ENCODE results near the gene CSNK2A2. TPM values are rescaled to one million over a fixed set of nuclear protein-coding genes. Genes with fewer than 3 reads are reported as not detected.

The CSNK2A2 gene
- total RNA-seq (2014; rRNA removed; shearing (Covaris generic); ENCODE audit: low replicate concordance), result 18.5 and 30.6 TPM in 2 replicates

DNA sequence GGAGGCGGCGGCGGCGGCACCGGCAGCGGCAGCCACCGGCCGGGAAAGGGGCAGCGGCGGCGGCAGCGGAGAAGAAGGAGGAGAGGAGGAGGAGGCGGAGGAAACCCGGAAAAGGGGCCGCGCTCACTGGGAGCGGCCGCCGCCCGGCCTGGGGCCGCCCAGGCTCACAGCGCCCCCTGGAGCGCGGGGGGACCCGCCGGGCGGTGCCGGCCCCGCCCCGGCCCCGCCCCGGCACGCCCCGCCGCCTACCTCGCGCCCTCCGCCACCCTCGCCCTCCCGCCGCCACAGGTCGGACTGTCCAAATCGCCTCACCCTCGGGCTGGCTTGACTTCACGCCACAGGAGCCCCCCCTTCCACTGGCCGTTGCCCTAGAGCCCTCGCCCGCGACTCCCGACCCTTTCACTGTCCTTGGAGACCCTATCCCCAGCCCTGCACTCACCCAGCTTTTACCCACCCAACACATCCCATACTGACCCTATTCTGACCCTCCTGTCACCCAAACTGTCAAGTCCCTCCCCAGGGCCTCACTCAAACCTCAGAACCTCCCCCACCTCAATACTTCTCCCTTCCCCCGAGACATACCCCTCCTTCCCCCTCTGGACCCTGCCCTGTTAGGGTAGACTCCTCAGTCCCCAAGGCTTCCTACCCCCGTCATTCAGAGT, at the start of gene CSNK2A2:
CSNK2A2 (minus strand) TSS at position 85 of the 662 bp plus-strand sequence. CDS start 370 bp downstream, outside the sequence.
- DNase-seq (ENCODE audit: low read depth), result peak; percentile 46
- in situ Hi-C loops (cut with HindIII; ENCODE audit: low pct_unique_long_range_greater_than_20kb, low sequenced_read_pairs), result no loop called here

DNA sequence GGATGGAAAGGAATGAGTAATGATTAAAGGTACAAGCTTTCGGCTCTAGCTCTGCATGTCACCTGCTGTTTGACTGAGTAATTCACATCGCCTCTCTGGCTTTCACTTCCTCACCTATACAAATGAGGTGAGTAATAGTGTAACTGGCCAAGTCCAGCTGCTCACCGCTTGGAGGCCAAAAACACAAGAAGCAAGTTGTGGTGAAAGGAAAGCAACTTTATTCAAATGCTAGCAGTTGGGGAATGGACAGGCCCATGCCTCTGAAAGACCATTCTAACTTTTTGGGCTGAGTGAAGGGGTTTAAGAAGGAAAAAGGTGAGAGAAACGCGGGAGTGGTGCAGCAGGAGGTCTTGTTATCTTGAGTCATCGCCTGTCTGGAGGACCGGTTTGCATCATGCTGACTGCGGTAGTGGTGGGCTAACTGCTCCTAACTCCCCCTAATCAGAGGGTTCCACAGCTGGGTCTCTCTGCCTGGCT, 45.7 kb upstream of the CSNK2A2 start:
- in situ Hi-C loops (cut with HindIII; ENCODE audit: low pct_unique_long_range_greater_than_20kb, low sequenced_read_pairs), result no loop called here

DNA sequence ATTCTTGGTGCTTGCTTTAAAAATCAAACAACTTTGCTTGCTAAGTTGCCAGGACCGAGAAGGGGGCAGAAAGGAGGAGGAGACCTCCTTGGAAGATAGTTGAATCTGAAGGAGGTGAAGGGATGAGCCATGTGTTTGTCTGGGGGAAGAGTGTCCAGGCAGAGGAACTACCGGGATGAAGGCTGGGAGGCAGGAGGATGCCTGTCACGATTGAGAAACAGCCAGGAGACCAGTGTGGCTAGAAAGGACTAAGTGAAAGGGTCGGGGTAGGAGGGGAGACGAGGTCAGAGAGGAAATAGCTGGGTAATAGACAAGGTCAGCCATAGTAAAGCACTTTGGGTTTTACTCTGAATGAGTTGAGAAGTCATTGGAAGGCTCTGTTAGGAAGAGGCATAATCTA, 38.9 kb upstream of the CSNK2A2 start:
- DNase-seq (ENCODE audit: low read depth), result no peak

More for the DNA sequence above, 45.7 kb upstream of the CSNK2A2 start:
- DNase-seq (ENCODE audit: low read depth), result no peak

DNA sequence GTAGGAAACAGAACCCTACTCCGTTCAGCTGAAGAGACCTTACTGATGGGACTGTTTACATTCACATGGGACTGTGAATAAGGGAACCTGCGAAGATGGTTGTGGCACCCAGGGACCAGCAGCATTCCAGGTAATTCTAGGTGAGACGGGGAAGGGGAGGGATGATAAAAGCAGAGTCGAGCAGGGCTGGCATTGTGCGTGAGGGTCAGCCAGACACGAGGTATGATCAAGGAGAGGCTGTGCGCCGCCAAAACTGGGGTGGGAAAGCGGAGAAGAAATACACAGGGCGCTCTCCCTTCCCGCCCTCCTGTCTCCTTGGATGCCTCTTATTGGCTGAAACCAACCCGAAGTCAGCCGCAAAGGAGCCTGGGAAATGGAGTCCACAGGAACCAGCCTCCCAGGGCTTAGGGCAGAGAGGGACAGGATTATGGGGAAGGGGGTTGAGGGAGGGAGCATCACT, 38.4 kb upstream of the CSNK2A2 start:
- peak; percentile 46 for DNase-seq (ENCODE audit: low read depth)
- in situ Hi-C loops (cut with HindIII; ENCODE audit: low pct_unique_long_range_greater_than_20kb, low sequenced_read_pairs), result no loop called here

More for the DNA sequence above, 38.9 kb upstream of the CSNK2A2 start:
- in situ Hi-C loops (cut with HindIII; ENCODE audit: low pct_unique_long_range_greater_than_20kb, low sequenced_read_pairs), result no loop called here

DNA sequence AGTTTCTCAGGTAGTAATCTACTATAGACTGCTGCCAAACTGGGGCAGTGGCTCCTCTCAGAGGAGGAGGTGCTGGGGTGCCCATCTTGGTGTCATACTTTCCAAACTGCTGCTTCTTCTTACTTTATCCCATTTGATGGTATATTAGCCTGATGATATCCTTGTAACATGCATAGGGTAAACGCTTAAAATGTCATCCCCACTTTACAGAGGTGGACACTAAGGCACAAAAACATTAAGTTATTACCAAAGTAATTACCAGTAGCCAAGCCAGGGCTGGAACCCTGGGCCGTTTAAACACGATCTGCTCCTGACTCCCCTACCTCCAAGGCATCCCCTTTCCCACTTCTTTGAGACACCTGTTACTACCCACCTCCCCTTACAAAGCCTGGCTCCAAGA, 37.8 kb upstream of the CSNK2A2 start:
- DNase-seq (ENCODE audit: low read depth), result no peak
- in situ Hi-C loops (cut with HindIII; ENCODE audit: low pct_unique_long_range_greater_than_20kb, low sequenced_read_pairs), result no loop called here

DNA sequence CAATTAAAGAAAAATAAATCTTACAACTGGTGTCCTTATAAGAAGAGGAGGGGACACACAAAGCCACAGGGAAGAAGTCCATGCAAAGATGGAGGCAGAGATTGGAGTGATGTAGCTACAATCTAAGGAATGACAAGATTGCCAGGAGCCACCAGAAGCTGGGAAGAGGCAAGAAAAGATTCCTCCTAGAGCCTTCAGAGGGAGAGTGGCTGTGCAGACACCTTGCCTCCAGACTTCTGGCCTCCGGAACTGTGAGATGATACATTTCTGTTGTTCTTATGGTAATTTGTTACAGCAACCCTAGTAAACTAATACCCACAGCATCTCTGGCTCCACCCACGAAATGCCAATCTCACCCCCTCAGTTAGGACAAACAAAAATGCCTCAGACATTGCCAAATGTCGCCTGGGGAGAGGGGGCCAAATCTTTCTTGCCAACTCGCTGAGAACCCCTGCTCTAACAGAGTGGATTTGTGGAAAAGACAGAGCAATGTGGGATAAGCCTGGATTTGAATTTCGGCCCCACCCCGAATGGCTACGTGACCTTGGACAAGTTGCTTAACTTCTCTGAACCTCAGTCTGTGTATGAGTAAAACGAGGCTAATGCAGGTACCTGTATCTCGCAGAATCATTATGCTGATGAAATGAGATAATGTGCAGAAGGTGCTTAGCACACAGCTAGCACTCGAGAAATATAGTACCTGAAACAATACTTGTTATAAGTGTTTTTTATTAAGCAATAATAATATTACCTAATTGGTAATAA, 37.1 kb upstream of the CSNK2A2 start:
- DNase-seq (ENCODE audit: low read depth), result no peak
- in situ Hi-C loops (cut with HindIII; ENCODE audit: low pct_unique_long_range_greater_than_20kb, low sequenced_read_pairs), result no loop called here

DNA sequence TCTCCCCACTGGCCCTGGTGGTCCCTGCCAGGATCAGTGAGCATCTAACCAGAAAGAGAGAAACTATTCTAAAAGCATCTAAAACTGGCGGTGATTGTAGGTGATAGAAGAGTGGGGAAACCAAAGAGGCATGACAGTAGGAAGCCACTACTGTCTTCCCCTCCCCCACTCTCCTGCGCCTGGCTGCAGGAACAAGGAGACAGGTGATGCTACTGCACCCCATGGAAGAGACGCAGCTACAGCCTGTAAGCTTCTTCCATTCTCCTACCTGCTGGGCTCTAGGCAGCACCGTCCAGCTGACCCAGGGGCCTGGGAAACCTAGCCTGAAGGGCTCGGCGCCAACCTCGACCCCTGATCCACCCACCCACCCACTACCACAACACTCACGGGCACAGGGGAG, 32.4 kb upstream of the CSNK2A2 start:
- in situ Hi-C loops (cut with HindIII; ENCODE audit: low pct_unique_long_range_greater_than_20kb, low sequenced_read_pairs), result no loop called here
- DNase-seq (ENCODE audit: low read depth), result no peak

DNA sequence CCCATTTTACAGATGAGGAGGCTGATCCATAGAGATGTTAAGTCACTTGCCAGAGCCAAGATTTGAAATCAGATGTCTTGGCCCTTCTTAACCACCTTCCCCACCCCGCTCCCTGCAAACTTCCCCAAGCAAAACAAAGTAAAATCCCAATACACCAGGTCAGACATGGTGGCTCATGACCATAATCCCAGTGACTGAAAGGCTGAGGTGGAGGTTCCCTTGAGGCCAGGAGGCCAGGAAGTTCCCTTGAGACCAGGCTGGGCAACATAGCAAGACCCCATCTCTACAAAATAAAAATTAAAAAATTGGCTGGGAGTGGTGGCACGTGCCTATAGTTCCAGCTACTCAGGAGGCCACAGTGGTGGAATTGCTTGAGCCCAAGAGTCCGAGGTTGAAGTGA, 28.9 kb upstream of the CSNK2A2 start:
- in situ Hi-C loops (cut with HindIII; ENCODE audit: low pct_unique_long_range_greater_than_20kb, low sequenced_read_pairs), result no loop called here
- DNase-seq (ENCODE audit: low read depth), result no peak

DNA sequence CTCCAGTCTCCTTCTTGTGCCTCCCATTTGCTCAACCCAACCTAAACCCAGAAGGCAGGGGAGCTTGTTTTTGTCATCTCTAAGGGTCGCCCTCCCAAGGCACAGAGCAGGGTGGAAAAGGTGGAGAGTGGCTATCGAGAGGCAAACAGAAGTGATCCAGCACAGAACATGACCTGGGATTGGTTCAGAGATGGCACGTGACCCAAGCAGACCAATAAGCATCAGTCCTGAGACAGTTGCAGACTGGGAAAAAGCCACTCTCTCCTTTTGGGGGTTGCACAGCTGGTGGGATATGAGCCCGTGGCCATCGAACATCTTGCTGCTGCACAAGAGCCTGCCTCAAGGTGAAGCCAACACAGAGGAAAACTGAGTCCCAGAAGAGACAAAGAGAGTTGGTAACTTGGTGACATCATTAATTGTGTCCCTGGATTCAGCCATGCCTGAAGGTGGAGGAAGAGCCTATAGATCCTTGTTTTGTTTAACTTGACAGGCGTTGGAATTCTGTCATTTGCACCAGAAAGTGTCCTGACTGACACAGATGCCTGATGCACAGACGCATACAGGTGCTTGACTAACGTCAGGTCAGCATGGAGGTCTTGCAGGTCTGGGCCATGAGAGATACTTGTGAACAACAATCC, 28.2 kb upstream of the CSNK2A2 start:
- in situ Hi-C loops (cut with HindIII; ENCODE audit: low pct_unique_long_range_greater_than_20kb, low sequenced_read_pairs), result no loop called here

DNA sequence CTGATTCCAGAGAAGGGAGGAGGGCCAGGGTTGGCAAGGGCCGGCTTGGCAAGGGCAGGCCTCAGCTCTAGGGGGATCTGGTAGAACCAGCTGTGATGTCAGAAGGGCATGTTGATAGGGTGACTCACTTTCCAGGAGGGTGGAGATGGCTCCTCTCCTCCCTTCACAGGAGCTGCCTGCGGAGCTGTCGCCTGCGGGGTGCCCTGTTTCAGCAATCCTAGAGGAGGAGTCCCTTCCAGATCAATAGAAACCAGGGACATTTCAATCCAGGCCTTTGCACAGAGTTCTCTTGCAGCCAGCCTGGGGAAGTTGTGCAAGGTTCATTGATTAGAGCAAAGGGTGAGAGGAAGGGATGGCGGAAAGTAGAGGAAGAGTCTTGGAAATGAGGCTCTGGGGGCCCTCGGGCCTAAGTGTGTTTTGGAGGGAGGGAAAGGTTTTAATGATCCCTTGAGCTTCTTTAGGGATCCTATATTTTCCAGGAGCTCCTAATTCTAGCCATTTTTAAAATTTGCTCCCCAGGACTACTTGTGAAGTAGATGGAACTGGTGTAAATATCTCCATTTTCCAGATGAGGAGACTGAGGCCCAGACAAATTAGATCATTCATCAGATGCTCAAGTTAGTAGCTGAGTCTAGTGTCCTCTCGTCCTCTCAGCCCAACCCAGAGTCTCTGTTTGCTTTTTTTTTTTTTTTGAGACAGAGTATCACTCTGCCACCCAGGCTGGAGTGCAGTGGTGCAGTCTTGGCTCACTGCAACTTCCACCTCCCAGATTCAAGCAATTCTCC, 24.8 kb upstream of the CSNK2A2 start:
- DNase-seq (ENCODE audit: low read depth), result peak; percentile 12
- in situ Hi-C loops (cut with HindIII; ENCODE audit: low pct_unique_long_range_greater_than_20kb, low sequenced_read_pairs), result no loop called here

More for the DNA sequence above, 28.2 kb upstream of the CSNK2A2 start:
- DNase-seq (ENCODE audit: low read depth), result no peak

DNA sequence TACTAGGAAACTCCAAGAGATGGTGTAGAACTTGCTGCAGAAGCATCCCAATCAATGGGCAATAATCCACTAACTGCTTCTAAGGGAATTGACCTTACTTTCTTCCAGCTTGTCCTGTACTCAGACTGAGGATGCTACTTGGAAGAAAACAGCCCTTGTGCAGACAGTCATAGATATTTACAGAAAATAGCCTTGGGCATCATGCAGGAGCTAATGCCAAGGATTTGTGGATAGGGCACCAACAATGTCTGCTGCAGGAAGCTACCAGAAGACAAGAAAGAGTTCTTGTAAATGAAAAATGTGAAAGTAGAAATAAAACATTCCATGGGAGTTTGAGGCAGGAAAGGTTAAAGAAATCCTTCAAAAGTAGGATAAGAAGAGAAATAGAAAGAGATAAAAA, 21.5 kb upstream of the CSNK2A2 start:
- in situ Hi-C loops (cut with HindIII; ENCODE audit: low pct_unique_long_range_greater_than_20kb, low sequenced_read_pairs), result no loop called here
- no peak for DNase-seq (ENCODE audit: low read depth)

DNA sequence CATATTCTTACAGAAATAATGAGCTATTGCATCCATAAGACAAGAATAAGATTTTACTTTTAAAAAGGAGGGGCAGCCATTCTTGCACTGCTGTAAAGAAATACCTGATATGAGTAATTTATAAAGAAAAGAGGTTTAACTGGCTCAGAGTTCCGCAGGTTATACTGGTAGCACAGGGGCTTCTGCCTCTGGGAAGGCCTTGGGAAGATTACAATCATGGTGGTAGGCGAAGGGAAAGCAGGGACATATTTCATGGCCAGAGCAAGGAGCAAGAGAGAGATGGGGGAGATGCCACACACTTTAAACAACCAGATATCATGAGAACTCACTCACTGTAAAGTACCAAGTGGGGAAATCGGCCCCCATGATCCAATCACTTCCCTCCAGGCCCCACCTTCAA, 20.9 kb upstream of the CSNK2A2 start:
- in situ Hi-C loops (cut with HindIII; ENCODE audit: low pct_unique_long_range_greater_than_20kb, low sequenced_read_pairs), result no loop called here
- no peak for DNase-seq (ENCODE audit: low read depth)

DNA sequence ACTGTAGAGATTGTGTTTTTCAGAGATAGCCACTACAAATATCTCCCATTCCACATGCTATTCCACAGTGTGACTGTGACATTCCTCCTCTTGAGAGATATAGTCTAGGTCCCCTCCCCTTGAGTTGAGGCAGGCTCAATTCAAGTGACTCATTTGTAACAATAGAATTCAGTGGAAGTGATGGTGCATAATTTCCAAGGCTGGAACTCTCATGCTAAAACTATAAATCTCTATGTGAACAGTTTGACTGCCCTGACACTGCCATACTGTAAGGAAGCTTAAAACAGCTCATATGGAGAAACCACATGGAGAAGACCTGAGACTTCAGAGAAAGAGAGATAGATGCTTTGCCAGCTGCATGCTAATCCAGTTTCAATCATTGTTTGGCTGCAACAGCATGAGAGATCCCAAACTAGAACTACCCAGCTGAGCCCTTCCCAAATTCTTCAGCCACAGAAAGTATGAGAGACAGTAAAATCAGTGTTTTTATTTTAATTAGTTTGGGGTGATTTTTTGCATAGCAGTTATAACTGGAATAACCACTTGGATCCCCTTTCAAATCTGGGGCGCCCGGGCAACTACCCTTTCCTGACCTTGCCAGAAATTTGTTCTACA, 19.5 kb upstream of the CSNK2A2 start:
- in situ Hi-C loops (cut with HindIII; ENCODE audit: low pct_unique_long_range_greater_than_20kb, low sequenced_read_pairs), result no loop called here
- no peak for DNase-seq (ENCODE audit: low read depth)

DNA sequence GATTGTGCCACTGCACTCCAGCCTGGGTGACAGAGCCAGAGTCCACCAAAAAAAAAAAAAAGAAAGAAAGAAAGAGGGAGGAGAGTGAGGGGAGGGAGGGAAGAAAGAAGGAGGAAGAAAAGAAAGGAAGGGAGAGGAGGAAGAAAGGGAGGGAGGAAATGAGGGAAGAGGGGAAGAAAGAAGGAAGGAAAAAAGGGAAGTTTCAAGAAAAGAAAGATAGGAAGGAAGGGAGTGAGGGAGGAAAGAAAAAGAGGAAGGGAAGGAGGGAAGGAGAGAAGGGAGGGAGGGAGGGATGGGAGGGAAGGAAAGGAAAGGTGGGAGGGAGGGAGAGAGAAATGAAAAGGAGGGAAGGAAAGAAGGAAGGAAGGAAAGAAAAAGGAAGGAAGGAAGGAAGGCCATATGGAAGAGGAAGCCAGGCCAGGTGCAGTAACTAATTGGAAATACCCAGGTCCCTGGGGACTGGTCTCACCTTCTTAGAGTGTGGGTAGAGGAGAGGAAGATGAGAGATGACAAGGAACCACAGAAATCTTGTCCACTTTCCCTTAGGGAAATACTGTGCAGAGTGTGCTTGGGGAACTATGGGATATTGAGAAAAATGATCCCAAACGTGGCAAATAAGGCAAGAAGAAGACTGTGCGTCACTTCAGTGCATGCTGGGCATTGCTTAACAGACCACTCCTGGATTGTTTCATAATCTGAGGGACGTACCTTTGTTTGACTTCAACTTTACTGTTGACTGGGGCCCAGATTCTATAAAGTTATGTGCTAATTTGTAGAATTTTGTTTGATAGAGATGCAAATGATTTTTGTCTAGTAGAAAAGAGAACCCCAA, 15.1 kb upstream of the CSNK2A2 start:
- in situ Hi-C loops (cut with HindIII; ENCODE audit: low pct_unique_long_range_greater_than_20kb, low sequenced_read_pairs), result no loop called here
- no peak for DNase-seq (ENCODE audit: low read depth)

DNA sequence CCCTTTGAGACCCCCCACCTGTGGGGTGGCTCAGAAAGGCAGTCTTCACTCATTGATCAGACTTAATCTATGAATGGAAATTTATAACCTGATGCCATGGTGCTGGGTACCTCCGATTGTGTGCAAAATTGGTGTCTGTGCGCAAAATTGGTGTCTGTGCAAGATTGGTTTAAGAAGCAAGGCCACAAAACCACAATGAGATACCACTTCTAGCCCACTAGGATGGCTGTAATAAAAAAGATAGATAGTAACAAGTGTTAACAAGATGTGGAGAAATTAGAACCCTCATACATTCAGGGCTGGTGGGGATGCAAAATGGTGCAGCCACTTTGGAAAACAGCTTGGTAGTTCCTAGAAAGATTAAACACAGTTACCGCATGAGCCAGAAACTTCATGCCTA, 13.9 kb upstream of the CSNK2A2 start:
- in situ Hi-C loops (cut with HindIII; ENCODE audit: low pct_unique_long_range_greater_than_20kb, low sequenced_read_pairs), result no loop called here
- no peak for DNase-seq (ENCODE audit: low read depth)

DNA sequence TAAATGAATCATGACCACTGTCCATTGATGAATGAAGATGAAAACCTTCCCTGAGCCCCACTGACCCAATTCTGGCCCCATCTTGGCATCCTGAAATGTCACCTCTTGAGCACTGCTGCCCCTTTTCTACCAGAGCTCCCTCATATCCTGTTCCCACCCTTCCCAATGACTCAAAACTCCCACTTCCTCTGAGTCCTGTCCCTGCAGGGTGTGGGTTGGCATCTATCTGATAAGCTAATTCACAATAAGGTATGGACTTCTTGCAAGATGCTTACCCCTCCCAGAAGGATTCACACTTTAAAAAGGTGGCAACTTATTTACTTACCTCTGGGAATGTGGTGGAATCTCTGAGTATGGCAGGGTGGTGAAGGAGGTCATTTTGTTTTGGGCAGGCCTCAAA, 13.3 kb upstream of the CSNK2A2 start:
- in situ Hi-C loops (cut with HindIII; ENCODE audit: low pct_unique_long_range_greater_than_20kb, low sequenced_read_pairs), result no loop called here
- DNase-seq (ENCODE audit: low read depth), result no peak

All from Caki2 (cell line).